GM21576 (cell line): Measurements from ENCODE around the gene DGKH.
A peak's percentile ranks its signal among the peaks of the same experiment; 100 is the strongest.
"Not testable (repeated sequence)": the region's sequence is repeated elsewhere in the genome, so short reads cannot be mapped to it uniquely, and the experiment has no call there.

Experiments used
- ATAC-seq: cut with Tn5 transposase; IDR thresholded peaks from one replicate; pipeline ENCODE4 v1.9.1; 2021; ENCODE audit warnings: mild to moderate bottlenecking, moderate library complexity; ENCODE audit not compliant: unreplicated experiment

The DGKH gene

DNA sequence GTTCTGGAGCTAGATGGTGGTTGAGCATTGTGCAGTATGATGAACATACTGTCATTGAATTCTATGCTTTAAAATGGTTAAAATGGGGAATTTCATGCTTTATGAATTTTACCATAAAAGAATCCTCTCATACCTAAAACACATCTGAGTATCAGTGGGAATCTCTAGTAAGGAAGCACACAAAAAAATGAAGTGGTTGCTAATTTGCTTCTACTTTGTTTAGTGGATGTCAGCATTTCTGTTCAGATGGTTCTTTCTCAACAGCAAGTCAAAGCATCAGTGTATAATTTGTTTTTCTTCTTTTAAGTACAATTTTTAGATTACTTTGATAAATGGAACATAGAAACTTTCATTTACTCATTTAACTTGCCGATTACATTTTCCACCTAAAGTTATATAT lies 171.4 kb downstream of the DGKH start:
- ATAC-seq: no peak

DNA sequence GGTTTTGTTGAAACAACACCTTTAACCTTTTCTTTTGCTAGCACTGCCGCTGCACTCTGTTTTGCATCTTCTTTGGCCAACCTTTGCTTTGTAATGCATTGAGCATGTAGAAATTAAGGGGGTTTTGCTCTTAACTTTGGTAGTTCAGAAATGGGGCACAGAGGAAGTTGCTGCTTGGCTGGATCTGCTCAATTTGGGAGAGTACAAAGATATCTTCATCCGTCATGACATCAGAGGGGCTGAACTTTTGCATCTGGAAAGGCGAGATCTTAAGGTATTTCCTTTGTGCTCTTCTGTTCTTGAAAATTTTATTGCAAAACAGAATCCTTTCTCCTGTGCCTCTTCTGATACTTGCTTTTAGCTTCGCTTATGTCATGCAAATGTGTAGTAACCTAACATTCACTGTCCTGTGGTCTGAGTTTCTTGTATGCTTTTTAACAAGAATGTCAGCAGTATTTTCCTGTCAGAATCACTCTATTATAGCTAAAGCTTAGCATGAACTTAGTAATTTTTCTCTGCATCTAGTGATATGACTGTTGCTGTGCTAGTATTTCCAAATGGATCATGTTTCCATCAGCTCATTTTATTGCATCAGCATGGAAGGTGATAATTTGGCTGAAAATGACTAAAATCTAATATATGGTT lies 172.8 kb downstream of the DGKH start:
- no peak for ATAC-seq

DNA sequence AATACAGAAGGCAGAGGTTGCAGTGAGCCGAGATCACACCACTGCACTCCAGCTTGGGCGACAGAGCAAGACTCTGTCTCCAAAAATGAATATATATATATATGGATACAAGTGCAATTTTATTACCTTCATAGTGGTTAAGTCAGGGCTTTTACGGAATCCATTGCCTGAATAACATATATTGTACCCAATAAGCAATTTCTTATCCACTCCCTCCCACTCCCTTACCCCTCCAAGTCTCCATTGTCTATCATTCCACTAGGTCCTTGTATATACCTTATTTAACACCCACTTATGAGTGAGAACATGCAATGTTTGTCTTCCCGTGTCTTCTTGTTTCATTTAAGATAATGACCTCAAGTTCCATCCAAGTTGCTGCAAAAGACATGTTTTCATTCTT lies 175.2 kb downstream of the DGKH start:
- ATAC-seq: no peak

DNA sequence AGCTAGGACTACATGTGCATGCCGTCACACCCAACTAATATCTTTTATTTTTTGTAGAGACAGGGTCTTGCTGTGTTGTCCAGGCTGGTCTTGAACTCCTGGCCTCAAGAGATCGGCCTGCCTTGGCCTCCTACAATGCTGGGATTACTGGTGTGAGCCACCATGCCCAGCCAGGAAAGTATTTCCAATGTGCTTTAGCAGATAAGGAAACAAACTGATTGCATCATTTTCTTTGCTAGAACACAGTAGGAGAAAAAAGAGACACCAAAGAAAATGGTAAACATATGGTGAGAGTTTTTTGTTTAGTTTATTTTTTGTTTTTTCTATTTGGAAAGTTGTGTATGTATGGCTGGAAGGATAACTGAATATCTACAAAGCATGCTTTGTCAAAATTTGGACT lies 176.6 kb downstream of the DGKH start:
- no peak for ATAC-seq

DNA sequence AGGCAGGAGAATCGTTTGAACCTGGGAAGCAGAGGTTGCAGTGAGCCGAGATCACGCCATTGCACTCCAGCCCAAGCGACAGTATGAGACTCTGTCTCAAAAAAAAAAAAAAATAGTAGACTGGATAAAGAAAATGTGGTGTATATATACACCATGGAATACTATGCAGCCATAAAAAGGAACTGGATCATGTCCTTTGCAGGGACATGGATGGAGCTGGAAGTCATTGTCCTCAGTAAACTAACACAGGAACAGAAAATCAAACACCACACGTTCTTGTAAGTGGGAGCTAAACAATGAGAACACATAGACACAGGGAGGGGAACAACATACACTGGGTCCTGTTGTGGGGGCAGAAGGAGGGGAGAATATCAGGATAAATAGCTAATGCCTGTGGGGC lies 178.3 kb downstream of the DGKH start:
- ATAC-seq: not testable (repeated sequence)

DNA sequence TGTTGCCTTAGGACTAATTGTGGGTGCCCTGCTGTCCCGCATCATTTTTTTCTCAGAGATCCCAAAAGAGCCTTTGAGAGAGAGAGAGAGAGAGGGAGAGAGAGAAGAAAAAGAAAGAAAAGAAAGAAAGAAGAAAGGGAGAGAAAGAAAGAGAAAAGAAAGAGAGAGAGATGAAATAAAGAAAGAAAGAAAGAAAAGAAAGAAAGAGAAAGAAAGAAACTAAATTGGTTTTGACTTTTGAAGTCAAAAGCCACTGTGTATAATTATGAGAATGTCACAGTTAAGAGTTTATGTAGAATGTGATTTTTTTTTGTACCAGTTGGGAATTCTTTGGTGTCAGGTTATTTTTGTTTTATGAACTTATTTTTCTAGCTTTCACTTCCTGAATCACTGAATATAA lies 180.1 kb downstream of the DGKH start:
- no peak for ATAC-seq

DNA sequence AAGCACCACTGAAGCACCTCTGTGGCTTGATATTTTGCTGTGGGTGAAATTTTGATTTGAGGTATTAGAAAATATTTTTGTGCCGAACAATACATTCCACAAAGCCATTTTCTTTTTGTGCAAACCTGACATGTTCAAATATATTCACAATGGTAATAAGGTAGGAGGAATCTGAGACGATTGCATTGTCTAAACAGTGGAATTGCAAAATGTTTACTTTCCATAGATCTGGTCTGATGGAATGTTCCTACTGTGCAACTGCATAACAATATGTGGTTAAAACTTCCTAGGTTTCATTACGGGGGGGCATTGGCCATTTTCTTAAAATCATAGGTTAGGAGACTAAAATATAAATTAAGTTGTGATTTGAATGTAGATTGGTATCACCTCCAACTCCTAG lies 180.8 kb downstream of the DGKH start:
- ATAC-seq: no peak

DNA sequence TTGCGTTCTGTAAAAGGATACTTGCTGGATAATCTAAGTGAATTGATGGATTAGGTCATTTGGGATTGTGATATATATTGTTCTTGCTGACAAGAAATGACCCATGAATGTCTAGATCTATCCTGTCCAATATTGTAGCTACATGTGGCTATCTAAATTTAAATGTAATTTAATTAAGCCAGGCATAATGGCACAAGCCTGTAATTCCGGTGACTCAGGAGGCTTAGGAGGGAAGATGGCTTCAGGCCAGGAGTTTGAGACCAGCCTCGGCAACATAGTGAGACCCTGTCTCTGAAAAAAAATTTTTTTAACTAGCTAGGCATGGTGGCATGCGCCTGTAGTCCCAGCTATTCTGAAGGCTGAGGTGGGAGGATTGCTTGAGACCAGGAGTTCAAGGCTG lies 184.2 kb downstream of the DGKH start:
- ATAC-seq: no peak

DNA sequence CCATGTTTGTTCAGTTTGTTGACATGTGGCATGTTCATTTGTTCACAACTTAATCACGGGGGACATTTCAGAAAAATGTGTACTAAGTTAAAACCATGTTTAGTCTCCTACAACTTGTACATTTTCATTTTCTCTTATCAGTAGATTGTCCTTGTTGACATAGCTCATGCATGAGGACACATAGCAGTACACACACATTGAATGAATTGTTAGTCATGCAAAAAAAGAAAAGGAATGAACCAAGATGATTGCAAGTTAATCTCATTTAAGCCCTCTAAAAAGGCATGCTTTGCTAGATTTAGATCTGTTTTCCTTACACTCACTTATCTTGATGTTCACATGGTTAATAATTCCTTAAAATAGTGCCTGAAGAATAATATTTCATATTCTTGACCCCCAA lies 185.3 kb downstream of the DGKH start:
- no peak for ATAC-seq

DNA sequence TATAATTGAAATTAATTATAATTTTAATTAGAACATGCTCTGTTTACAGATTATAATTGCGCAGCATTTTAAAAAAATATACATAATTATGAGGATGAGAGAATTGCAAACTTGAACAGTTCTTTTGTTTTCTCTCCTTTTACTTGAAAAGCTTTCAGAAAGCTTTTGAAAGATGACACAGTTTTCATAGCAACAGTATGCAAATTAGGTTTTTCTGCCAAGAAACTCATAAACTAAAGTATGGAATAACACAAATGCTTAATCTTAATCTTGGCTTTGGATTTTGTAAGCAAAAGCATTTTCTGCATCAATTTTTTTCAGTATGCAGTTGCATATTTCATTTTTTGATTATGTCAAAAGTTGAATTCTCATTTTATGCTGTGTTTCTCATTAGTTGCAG lies 190.7 kb downstream of the DGKH start:
- no peak for ATAC-seq

DNA sequence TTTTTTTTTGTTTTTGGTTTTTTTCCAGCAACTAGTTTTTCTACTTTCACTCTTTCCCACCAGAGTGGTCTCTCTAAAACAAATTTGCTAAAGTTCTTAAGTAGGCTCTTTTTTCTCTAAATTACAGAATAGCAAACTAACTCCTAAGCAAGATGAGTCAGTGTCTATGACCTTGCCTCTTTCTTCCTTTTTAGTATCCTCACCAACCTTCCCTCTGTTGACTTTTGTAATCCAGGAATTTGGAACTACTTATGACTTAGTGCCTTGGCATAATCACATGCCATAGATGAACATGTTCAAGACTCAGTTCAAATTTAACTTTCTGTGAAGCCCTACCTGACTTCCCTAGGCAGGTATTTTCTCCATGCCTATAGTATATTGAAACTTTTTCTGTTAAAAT lies 191.2 kb downstream of the DGKH start:
- no peak for ATAC-seq

DNA sequence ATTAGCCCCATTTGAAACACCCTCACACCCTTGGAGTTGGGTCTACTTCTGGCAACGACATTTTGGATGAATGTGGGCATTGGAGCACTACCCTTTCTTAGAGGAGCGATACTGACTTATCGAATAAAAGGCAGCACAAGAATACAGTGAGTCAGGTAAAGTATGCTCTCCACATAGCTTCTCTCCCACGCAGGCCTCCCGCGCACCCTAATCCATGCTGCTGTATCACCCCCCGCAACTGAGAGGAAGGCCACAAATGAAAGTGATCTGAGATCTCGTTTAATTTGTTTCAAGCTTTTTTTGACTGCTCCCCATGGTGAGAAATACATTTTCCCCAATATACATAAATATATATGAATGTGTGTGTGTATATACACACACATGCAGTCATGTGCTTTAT lies 198.1 kb downstream of the DGKH start:
- ATAC-seq: no peak

DNA sequence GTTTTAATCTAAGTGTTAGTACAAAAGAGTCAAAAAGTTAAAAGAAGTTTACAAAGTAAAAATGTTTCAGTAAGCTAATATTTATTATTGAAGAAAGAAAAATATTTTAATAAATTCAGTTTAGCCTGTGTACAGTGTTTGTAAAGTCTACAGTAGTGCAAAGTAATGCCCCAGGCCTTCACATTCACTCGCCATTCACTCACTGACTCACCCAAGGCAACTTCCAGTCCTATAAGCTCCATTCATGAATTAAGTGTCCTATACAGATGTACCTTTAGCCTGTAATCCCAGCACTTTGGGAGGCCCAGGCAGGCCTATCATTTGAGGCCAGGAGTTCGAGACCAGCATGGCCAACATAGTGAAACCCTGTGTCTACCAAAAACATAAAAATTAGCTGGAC lies 199.4 kb downstream of the DGKH start:
- no peak for ATAC-seq

DNA sequence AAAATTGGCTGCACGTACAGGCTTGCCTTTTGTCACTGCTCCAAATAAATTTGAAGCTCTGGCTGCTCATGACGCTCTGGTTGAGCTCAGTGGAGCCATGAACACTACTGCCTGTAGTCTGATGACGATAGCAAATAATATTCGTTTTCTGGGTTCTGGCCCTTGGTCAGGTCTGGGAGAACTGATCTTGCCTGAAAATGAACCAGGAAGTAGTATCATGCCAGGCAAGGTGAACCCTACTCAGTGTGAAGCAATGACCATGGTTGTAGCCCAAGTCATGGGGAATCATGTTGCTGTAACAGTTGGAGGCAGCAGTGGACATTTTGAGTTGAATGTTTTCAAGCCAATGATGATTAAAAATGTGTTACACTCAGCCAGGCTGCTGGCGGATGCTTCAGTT lies 207.4 kb downstream of the DGKH start:
- no peak for ATAC-seq

DNA sequence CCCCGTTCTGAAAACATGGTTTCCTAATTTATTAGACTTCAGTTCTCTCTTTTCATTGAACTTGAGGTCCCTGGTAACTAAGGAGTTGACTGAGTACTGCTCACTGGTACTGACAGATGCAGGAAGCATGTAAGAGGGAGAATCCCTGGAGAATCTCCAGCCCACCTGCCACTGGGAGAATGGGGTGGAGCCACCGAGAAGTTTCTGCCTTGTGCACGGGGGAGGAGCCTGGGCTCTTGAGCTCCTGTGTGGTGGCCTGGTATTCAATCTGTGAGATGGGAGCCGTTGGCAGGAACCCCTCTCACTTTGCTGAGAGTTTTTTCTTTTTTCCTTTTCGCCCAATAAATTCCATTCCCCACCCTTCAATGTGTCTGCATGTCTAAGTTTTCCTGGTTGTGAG lies 210.3 kb downstream of the DGKH start:
- ATAC-seq: no peak

DNA sequence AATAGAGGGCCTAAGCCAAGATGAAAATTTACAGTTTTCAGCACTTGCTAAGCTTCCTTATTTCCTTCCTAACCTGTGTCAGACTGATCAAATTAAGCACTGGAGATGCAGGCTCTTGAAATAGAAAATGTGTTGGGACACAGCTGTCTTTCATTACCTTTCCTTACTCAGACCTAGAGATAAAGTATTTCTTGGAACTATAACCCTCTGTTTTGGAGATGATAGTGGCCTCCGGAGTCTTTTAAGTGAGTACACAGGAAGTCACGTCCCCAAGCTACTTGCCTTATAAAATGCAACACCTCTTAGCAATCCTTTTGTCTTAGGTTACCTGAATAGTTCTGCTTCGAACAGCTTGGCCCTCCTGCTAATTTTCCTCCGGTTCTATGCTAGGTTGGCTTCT lies 211.1 kb downstream of the DGKH start:
- ATAC-seq: no peak

DNA sequence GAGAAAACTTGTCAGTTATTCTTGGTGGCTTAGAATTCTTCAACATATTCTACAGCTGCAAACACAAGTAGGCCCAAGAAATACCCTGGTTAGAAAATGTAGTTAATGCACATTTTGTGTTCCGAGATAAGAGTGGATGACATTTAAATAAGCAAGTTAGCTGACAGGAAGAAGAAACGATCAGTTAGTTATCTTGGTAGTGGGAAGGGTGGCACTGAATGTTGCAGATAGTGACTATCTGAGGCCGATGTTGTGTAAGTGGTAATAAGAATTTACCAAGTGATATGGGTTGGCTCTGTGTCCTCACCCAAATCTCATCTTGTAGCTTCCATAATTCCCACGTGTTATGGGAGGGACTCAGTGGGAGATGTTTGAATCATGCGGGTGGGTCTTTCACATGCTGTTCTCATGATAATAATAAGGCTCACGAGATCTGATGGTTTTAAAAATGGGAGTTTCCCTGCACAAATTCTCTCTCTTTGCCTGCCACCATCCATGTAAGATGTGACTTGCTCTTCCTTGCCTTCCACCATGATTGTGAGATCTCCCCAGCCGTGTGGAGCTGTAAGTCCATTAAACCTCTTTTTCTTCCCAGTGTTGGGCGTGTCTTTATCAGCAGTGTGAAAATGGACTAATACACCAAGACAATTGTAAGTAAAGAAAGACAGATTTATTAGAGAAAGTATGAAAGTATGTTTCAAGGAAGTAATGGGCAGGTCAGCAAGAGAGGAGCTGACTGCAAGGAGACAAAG lies 212.6 kb downstream of the DGKH start:
- no peak for ATAC-seq

DNA sequence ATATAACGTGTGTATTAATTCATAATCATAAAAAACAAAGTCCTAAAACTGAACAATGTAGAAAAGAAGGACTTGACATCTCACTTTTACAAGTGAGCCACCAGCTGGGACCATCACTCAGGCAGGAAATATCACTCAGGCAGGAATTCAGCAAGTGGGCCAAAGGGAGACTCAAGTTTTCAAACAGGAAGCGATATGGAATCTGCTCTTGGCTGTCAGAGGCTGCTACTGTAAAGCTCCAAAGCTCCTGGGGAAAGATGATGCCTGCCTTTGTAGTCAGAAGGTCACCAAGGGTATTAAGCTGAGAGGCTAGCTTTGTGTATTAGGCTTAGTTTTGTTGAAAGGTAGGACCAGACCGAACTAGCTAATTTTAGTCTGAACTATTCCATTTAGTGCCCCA lies 218.0 kb downstream of the DGKH start:
- ATAC-seq: no peak

DNA sequence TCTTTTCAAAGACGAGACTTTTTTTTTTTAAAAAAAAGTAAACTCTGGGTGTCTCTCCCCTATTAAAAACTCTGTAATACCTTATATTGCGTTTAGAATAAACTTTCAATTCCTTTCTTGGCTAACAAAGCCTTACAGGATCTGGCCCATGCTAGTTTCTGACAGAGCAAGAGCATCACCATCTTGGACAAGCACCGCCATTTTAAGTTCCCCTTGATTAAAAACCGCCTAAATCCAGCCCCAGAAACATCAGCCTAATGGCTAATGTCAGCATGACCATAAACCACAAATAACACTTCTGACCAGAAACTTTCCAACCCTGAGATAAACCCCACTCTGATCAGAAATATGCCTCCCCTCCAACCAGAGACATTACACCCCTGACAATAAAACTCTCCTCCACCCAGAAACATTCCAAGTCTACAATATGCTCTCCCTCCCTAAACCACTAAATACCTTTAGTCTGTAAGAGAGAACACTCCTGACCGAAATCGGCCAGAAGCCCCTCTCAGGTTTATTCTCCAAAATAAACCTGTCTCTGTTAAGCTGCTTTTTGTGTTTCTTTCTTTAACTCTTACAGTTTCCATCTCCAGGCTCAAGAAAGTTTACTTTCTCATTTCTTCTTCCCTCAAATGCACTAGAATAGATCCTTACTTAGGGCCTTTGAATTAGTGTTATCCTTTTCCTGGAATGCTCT lies 221.9 kb downstream of the DGKH start:
- no peak for ATAC-seq

DNA sequence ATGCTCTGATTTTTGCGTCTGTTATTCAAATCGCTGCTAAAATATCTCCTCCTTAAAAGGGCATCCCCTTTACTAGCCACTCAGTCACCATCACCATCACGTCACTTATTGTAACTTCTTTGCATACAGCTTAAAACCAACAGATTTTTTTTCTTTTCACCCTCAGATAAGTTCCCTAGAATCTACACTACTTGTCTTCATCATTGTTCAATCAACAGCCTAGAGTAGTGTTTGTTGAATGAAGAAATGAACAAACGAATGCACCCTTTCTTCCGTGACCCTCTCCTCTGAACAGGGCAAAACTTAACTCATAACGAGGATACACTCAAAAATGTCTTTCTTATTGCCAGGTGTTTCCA lies 222.4 kb downstream of the DGKH start:
- ATAC-seq: no peak

DNA sequence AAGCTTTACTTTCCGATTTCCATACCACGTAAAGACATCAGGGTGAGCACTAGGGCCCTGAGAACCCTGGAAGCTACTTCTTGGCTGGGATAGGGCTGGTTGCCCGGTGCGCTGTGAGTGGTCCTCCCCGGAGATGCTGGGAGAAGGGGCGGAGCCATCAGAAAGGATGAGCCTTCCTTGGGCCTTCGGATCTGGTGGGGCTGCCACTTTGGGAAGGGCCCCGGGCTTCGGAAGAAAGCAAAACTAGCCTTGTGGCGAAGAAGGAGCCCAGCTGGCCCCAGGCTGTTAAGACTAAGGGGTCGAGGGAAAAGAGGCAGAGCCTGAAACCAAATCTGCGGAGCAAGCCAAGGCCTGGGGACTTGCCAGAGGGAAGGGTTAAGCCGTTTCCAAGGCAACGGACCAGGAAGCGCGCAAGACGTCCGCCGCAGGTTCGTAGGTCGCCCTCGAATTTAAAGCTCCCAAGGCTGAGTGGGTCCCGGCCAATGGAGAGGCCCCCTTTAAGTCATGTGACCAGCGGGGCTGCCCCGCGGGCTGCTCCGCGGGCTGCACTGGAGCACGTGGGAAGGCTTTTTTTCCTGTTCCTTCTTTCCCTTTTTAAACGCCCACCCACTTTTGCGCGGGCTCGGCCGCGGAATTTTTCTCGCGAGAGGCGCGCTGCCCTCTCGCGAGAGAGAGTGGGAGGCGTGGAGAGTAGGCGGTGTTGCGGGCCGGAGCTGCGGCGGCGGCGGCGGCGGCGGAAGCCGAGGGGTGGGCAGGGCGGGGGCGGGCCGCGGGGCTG lies 223.1 kb downstream of the DGKH start:
- ATAC-seq: peak; percentile 73
